IMR-90 (cell line): ENCODE results near the gene SMARCA4.

Source experiments
- CEBPB ChIP-seq: IDR thresholded peaks from 2 replicates; pipeline ENCODE4 v1.6.1; 2012; ENCODE audit warnings: low read depth, low read length, improper control_type of control experiment
- CHD1 ChIP-seq: IDR thresholded peaks from 2 replicates; pipeline ENCODE4 v1.6.1; 2012; ENCODE audit warnings: low read depth, low read length, improper control_type of control experiment
- MAFK ChIP-seq: IDR thresholded peaks from 2 replicates; pipeline ENCODE4 v1.6.1; 2012; ENCODE audit warnings: low read depth, low read length, improper control_type of control experiment
- MXI1 ChIP-seq: IDR thresholded peaks from 2 replicates; pipeline ENCODE4 v1.6.1; 2012; ENCODE audit warnings: low read depth, mild to moderate bottlenecking, low read length, moderate library complexity, borderline replicate concordance
- NFE2L2 ChIP-seq: fragments of 150-350 bp; IDR thresholded peaks from 2 replicates; pipeline ENCODE4 v1.6.1; 2016; ENCODE audit warnings: low read depth, mild to moderate bottlenecking, low read length
- POLR2A ChIP-seq: IDR thresholded peaks from 2 replicates; pipeline ENCODE4 v1.6.1; 2012; ENCODE audit warnings: mild to moderate bottlenecking, low read depth, low read length
- RAD21 ChIP-seq: IDR thresholded peaks from 2 replicates; pipeline ENCODE4 v1.6.1; 2012; ENCODE audit warnings: low read length, improper control_type of control experiment
- RCOR1 ChIP-seq: IDR thresholded peaks from 2 replicates; pipeline ENCODE4 v1.6.1; 2012; ENCODE audit warnings: mild to moderate bottlenecking, low read length, improper control_type of control experiment; ENCODE audit not compliant: insufficient replicate concordance
- RFX5 ChIP-seq: IDR thresholded peaks from 2 replicates; pipeline ENCODE4 v1.8.0; 2012; ENCODE audit warnings: low read depth, mild to moderate bottlenecking, low read length, moderate library complexity
- SMC3 ChIP-seq: fragments of 150-350 bp; IDR thresholded peaks from 2 replicates; pipeline ENCODE4 v1.6.1; 2016; ENCODE audit warnings: low read depth, mild to moderate bottlenecking, antibody characterized with exemption, low read length, moderate library complexity
- TF ChIP-seq, protein P1 (sequence below): conservative IDR thresholded peaks from 2 replicates; pipeline ENCODE4 v1.5.1; 2012; ENCODE audit warnings: mild to moderate bottlenecking, low read depth, low read length, improper control_type of control experiment
- TF ChIP-seq, protein P2 (sequence below): fragments of 150-350 bp; IDR thresholded peaks from 2 replicates; pipeline ENCODE4 v1.6.1; 2017; ENCODE audit warnings: mild to moderate bottlenecking, antibody characterized with exemption, low read length, low read depth
- TF ChIP-seq, protein P3 (sequence below): fragments of 150-350 bp; IDR thresholded peaks from 2 replicates; pipeline ENCODE4 v1.6.1; 2016; ENCODE audit warnings: low read depth, mild to moderate bottlenecking, low read length, moderate library complexity, borderline replicate concordance

DNA sequence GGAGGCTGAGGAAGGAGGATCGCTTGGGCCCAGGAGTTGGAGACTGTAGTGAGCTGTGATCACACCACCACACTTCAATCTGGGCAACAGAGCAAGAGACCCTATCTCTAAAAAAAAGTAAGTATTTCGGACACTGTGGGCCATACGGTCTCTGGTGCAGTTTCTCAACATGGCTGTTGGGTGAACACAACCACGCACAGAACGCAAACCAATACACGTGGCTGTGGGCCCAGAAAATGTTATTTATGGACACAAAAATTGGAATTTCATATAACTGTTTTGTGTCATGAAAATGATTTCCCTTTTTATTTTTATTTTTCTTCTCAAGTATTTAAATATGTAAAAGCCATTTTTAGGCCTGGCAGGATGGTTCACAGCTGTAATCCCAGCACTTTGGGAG lies 147.9 kb downstream of the SMARCA4 start:
- no peak for TF ChIP-seq POLR2A
- TF ChIP-seq, protein P1, sequence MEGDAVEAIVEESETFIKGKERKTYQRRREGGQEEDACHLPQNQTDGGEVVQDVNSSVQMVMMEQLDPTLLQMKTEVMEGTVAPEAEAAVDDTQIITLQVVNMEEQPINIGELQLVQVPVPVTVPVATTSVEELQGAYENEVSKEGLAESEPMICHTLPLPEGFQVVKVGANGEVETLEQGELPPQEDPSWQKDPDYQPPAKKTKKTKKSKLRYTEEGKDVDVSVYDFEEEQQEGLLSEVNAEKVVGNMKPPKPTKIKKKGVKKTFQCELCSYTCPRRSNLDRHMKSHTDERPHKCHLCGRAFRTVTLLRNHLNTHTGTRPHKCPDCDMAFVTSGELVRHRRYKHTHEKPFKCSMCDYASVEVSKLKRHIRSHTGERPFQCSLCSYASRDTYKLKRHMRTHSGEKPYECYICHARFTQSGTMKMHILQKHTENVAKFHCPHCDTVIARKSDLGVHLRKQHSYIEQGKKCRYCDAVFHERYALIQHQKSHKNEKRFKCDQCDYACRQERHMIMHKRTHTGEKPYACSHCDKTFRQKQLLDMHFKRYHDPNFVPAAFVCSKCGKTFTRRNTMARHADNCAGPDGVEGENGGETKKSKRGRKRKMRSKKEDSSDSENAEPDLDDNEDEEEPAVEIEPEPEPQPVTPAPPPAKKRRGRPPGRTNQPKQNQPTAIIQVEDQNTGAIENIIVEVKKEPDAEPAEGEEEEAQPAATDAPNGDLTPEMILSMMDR: no peak
- no peak for TF ChIP-seq RCOR1
- TF ChIP-seq MXI1: no peak
- TF ChIP-seq, protein P2, sequence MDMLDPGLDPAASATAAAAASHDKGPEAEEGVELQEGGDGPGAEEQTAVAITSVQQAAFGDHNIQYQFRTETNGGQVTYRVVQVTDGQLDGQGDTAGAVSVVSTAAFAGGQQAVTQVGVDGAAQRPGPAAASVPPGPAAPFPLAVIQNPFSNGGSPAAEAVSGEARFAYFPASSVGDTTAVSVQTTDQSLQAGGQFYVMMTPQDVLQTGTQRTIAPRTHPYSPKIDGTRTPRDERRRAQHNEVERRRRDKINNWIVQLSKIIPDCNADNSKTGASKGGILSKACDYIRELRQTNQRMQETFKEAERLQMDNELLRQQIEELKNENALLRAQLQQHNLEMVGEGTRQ: no peak
- TF ChIP-seq, protein P3, sequence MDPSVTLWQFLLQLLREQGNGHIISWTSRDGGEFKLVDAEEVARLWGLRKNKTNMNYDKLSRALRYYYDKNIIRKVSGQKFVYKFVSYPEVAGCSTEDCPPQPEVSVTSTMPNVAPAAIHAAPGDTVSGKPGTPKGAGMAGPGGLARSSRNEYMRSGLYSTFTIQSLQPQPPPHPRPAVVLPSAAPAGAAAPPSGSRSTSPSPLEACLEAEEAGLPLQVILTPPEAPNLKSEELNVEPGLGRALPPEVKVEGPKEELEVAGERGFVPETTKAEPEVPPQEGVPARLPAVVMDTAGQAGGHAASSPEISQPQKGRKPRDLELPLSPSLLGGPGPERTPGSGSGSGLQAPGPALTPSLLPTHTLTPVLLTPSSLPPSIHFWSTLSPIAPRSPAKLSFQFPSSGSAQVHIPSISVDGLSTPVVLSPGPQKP: no peak
- no peak for TF ChIP-seq RAD21
- TF ChIP-seq RFX5: no peak
- no peak for TF ChIP-seq CHD1
- no peak for TF ChIP-seq CEBPB
- TF ChIP-seq NFE2L2: no peak
- no peak for TF ChIP-seq MAFK
- no peak for TF ChIP-seq SMC3
